ENCODE results near the gene ASAP3.
"Not testable (repeated sequence)": the region's sequence is repeated elsewhere in the genome, so short reads cannot be mapped to it uniquely, and the experiment has no call there.

ASAP3 gene

GRCh38 chr1:23394181-23394580 lies 89.8 kb downstream of the ASAP3 start:
- no peak for DNase-seq

GRCh38 chr1:23393706-23394105 lies 90.3 kb downstream of the ASAP3 start:
- no peak for DNase-seq

- no peak for DNase-seq
Measured at GRCh38 chr1:23392125-23392855, 91.7 kb downstream of the ASAP3 start.

DNA sequence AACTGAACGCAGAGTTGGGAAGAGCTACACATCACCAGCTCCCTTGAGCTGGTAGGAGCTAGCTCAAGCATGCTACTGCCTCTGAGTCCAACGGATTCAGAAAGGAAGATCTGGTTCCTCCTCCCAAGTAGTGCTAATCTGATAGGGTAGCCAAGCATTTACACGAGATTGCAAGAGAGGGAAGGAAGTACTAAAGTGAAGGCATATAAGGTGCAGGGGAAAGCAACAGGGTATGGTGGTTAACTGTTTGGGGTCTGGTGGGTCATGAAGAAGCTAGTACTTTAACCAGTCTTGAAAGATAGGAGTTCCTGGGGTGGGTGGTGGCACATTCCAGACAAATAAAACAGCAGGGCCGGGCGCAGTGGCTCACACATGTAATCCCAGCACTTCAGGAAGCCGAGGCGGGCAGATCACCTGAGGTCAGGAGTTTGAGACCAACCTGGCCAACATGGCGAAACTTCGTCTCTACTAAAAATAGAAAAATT lies 94.1 kb downstream of the ASAP3 start:
- DNase-seq: no peak

DNA sequence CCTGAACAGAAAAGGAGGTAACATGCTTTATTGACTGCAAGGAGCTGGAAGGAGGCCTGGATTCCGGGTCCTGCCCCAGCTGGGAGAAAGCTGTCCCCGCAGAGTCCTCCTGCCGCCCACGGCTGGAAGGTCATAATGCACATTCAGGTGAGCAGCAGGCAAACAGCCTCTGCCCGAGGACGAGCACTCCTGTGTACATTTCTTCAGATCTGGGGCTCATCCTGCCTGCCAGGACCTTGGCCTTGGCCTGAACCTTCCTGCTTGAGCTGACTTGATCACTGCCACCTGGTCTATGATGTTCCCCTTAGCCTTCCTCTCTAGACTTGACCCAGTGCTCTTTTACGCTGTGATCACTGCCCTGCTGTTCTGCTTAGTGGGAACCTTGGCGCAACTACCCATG lies 96.5 kb downstream of the ASAP3 start:
- no peak for DNase-seq

DNA sequence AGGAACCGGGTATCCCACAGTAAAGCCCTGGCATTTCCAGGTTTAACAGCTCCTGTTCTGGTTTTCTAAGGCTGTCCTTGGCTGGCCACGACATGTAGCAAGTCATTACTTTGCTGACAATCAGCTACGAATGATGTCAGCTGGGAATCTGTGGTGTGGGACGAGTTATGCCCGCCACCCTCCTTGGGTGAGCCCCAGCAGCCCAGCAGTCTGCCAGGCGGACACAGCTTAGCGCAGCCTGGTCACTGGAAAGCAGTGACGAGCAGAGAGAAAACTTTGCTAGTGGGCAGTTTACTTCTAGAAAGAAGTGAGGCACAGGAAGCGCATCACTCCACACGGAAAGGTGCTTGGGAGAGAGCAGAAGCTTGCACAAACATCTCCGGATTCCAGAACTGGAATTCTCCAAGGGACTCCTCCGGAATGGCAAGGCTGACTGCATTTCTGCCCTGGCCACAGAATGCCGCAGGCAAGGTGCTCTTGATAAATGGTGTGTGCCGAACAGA lies 98.8 kb downstream of the ASAP3 start:
- no peak for DNase-seq

DNA sequence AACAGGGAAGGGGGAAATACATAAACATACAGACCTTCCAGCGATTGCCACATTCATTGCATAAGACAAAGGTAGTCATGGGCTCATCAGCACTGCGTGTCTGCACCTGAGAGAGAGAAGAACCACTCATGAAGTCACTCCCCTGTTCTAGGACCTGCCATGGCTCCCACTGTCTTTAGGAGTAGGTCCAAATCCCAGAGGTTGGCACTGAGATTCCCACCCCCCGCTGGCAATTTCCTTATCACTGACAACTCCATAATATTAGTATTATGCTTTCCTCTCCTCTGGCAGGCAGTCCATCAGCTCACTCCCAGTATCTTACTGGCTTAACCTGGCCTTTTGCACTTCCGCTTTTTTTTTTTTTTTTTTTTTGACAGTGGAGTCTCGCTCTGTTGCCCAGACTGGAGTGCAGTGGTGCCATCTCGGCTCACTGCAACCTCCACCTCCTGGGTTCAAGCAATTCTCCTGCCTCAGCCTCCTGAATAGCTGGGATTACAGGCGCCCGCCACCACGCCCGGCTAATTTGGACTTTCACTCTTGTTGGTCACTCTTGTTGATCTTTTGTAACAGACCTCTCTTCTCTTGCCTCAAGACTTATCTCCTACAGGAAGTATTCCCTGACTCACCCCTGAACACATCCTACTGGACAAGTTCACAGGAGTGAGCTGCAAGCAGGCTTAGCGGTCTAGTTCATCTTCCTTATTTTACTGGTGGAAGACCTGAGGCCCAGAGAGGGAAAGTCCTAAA lies 99.5 kb downstream of the ASAP3 start:
- DNase-seq: no peak

- DNase-seq: no peak
Measured at GRCh38 chr1:23383577-23384311, 100.2 kb downstream of the ASAP3 start.

DNA sequence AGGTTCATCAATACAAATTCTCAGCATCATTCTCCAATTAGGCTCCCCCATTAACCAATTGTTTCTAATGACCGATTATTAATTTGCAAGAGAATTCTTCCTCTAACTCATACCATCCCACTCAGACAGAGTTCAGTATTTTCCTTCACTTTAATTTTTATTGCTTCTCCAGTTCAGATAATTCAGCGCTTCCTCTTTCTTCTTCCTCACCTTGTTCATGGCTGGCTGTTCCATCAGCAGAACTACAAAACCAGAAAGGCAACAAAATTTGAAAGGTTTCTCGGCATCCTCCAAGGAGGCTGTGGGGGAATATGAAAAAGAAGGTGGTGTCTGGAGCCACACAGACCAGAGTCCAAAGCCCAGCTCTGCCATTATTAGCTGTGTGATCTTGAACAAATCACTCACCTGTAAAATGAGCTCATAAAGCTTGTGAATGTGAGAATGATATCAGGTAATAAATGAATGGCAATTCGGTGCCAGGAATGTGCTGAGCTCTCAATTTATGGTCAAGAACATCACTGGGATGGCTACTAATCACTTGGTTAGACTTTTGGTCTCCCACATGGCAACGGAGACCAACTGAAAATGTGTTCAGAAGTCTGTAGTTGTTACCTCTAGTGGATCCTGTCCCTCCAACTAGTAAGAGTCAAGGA lies 102.6 kb downstream of the ASAP3 start:
- no peak for DNase-seq

DNA sequence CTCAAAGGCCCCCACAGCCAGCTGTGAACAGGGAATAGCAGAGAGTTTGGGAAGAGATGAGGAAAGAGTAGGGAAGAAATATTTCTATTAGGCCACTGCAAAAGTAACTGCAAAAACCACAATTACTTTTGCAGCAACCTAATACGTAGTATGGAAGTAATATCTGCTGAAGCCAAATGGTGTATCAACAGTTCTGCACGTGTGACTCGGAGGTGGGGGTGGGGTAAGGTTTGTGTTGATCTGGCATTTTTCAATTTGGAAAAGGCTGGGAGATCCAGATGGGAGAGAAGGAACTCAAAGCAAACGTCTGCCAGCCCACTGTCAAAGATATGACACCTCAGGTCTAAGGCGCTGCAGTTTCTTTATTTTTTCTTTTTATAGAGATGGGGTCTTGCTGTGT lies 103.3 kb downstream of the ASAP3 start:
- no peak for DNase-seq

GRCh38 chr1:23380236-23380635 lies 103.7 kb downstream of the ASAP3 start:
- DNase-seq: not testable (repeated sequence)
